ENCODE data around the gene BIRC2. TPM values are rescaled to one million over a fixed set of nuclear protein-coding genes. Genes with fewer than 3 reads are reported as not detected.
A peak's percentile ranks its signal among the peaks of the same experiment; 100 is the strongest.

Gene BIRC2
- total and polyA plus RNA-seq, 4 donors = 14.1 to 46.7 (median 29.5) TPM

DNA sequence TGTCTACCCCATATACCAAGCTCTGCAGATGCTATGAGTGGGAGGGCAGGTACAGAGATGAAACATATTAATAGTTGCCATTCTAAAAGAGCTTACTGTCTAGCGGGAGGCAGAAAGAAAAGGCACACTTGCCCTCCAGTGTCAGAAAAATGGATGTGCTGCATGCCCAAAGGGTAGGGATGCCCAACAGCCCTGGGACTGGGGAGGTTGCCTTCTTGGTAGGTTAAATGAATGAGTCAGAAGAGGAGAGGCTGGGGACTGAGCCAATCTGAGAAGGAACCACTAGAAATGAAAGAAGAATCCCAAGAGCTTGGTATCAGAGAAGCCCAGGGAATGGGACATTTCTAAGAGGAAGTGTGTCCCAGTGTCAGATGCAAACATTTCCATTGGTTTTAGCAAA, 28.5 kb upstream of the BIRC2 start:
- no peak overlapping the region for H3K9ac ChIP-seq (ENCODE audit: low read depth in 1 of 2, low read length in 2 of 2)
- 78% methylated on average over 1 of the region's 1 CpG for WGBS
- no peaks in the 10 kb centered on the region for H3K27me3 ChIP-seq (ENCODE audit: control insufficient read depth in 4 of 4, insufficient read depth in 4 of 4, low read length in 3 of 4)
- peaks cover 0 to 21% (median 5%) of the 10 kb centered on the region in 4 donors for H3K4me1 ChIP-seq (ENCODE audit: control insufficient read depth in 4 of 4, insufficient read depth in 4 of 4, low read length in 3 of 4)
- DNase-seq (ENCODE audit: low spot score) = no peak
- H3K36me3 ChIP-seq (ENCODE audit: control insufficient read depth in 4 of 4, insufficient read depth in 3 of 4, low read depth in 1 of 4, low read length in 3 of 4) = no peaks in the 10 kb centered on the region
- TF ChIP-seq TAF1 (conservative IDR thresholded peaks at IDR 0.05) (no peak), RAD21 (IDR thresholded peaks at IDR 0.05) (peak in 1 of 2 donors; percentile 7)
- H3K27ac ChIP-seq (ENCODE audit: low read depth in 1 of 2, low read length in 2 of 2) = peak overlapping the region in 1 of 2 donors; percentile 89
- H3K9me3 ChIP-seq (ENCODE audit: control insufficient read depth in 4 of 4, low read length in 3 of 4) = no peaks in the 10 kb centered on the region
- H3K4me3 ChIP-seq (ENCODE audit: low read depth in 1 of 3, low read length in 3 of 3) = peak overlapping the region in 2 of 3 donors; percentile 58 to 59

DNA sequence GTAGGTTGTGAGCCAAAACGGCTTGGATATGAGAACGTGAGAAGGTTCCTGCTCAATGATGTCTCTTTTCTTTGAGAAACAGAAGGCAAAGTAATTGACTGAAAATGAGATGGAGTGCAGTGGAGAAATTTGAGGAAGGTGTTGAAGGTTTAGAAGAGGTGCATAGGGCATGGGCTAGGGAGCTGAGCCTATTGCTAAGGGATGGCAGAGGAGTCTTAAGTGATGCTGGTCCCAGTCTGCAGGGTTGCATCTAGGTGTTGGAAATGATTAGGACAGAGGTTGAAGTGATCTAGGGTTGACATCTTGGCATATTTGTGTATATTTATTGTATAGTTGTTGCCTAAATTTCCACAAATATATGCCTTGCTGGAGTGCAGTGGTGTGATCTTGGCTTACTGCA, 27.5 kb upstream of the BIRC2 start:
- WGBS = 88% methylated on average over 2 of the region's 2 CpGs
- peaks cover 0 to 20% (median 1%) of the 10 kb centered on the region in 4 donors for H3K4me1 ChIP-seq (ENCODE audit: control insufficient read depth in 4 of 4, insufficient read depth in 4 of 4, low read length in 3 of 4)
- no peak overlapping the region for H3K27ac ChIP-seq (ENCODE audit: low read depth in 1 of 2, low read length in 2 of 2)
- no peaks in the 10 kb centered on the region for H3K9me3 ChIP-seq (ENCODE audit: control insufficient read depth in 4 of 4, low read length in 3 of 4)
- no peak for TF ChIP-seq RXRA (IDR thresholded peaks at IDR 0.05)
- TF ChIP-seq HNF4A (conservative IDR thresholded peaks at IDR 0.05) = no peak
- TF ChIP-seq, protein P1, sequence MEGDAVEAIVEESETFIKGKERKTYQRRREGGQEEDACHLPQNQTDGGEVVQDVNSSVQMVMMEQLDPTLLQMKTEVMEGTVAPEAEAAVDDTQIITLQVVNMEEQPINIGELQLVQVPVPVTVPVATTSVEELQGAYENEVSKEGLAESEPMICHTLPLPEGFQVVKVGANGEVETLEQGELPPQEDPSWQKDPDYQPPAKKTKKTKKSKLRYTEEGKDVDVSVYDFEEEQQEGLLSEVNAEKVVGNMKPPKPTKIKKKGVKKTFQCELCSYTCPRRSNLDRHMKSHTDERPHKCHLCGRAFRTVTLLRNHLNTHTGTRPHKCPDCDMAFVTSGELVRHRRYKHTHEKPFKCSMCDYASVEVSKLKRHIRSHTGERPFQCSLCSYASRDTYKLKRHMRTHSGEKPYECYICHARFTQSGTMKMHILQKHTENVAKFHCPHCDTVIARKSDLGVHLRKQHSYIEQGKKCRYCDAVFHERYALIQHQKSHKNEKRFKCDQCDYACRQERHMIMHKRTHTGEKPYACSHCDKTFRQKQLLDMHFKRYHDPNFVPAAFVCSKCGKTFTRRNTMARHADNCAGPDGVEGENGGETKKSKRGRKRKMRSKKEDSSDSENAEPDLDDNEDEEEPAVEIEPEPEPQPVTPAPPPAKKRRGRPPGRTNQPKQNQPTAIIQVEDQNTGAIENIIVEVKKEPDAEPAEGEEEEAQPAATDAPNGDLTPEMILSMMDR (IDR thresholded peaks at IDR 0.05; ENCODE audit: low read depth, low read length, missing input control) = no peak
- TF ChIP-seq, protein P2, sequence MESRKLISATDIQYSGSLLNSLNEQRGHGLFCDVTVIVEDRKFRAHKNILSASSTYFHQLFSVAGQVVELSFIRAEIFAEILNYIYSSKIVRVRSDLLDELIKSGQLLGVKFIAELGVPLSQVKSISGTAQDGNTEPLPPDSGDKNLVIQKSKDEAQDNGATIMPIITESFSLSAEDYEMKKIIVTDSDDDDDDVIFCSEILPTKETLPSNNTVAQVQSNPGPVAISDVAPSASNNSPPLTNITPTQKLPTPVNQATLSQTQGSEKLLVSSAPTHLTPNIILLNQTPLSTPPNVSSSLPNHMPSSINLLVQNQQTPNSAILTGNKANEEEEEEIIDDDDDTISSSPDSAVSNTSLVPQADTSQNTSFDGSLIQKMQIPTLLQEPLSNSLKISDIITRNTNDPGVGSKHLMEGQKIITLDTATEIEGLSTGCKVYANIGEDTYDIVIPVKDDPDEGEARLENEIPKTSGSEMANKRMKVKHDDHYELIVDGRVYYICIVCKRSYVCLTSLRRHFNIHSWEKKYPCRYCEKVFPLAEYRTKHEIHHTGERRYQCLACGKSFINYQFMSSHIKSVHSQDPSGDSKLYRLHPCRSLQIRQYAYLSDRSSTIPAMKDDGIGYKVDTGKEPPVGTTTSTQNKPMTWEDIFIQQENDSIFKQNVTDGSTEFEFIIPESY (IDR thresholded peaks at IDR 0.05) = no peak
- TF ChIP-seq JUND (IDR thresholded peaks at IDR 0.05) = no peak
- TF ChIP-seq, protein P3, sequence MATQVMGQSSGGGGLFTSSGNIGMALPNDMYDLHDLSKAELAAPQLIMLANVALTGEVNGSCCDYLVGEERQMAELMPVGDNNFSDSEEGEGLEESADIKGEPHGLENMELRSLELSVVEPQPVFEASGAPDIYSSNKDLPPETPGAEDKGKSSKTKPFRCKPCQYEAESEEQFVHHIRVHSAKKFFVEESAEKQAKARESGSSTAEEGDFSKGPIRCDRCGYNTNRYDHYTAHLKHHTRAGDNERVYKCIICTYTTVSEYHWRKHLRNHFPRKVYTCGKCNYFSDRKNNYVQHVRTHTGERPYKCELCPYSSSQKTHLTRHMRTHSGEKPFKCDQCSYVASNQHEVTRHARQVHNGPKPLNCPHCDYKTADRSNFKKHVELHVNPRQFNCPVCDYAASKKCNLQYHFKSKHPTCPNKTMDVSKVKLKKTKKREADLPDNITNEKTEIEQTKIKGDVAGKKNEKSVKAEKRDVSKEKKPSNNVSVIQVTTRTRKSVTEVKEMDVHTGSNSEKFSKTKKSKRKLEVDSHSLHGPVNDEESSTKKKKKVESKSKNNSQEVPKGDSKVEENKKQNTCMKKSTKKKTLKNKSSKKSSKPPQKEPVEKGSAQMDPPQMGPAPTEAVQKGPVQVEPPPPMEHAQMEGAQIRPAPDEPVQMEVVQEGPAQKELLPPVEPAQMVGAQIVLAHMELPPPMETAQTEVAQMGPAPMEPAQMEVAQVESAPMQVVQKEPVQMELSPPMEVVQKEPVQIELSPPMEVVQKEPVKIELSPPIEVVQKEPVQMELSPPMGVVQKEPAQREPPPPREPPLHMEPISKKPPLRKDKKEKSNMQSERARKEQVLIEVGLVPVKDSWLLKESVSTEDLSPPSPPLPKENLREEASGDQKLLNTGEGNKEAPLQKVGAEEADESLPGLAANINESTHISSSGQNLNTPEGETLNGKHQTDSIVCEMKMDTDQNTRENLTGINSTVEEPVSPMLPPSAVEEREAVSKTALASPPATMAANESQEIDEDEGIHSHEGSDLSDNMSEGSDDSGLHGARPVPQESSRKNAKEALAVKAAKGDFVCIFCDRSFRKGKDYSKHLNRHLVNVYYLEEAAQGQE (IDR thresholded peaks at IDR 0.05) = no peak
- TF ChIP-seq, protein P4, sequence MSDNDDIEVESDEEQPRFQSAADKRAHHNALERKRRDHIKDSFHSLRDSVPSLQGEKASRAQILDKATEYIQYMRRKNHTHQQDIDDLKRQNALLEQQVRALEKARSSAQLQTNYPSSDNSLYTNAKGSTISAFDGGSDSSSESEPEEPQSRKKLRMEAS (IDR thresholded peaks at IDR 0.05) = no peak
- no peak for TF ChIP-seq NR2F2 (IDR thresholded peaks at IDR 0.05)
- no peak for TF ChIP-seq YY1 (IDR thresholded peaks at IDR 0.05)
- no peak for TF ChIP-seq GABPA (IDR thresholded peaks at IDR 0.05 in 1 of 2, conservative IDR thresholded peaks at IDR 0.05 in 1 of 2)
- no peak for TF ChIP-seq SP1 (IDR thresholded peaks at IDR 0.05)
- TF ChIP-seq EGR1 (IDR thresholded peaks at IDR 0.05; ENCODE audit: low read depth in 2 of 2) = no peak
- TF ChIP-seq TAF1 (conservative IDR thresholded peaks at IDR 0.05) = no peak
- TF ChIP-seq RAD21 (IDR thresholded peaks at IDR 0.05) = no peak
- no peak for TF ChIP-seq FOXA1 (IDR thresholded peaks at IDR 0.05)
- TF ChIP-seq, protein P5, sequence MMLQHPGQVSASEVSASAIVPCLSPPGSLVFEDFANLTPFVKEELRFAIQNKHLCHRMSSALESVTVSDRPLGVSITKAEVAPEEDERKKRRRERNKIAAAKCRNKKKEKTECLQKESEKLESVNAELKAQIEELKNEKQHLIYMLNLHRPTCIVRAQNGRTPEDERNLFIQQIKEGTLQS (IDR thresholded peaks at IDR 0.05) = no peak
- no peak for TF ChIP-seq FOXA2 (IDR thresholded peaks at IDR 0.05)
- TF ChIP-seq HNF4G (IDR thresholded peaks at IDR 0.05) = no peak
- H3K4me3 ChIP-seq (ENCODE audit: low read depth in 1 of 3, low read length in 3 of 3) = no peak overlapping the region
- DNase-seq (ENCODE audit: low spot score) = no peak
- H3K9ac ChIP-seq (ENCODE audit: low read depth in 1 of 2, low read length in 2 of 2) = no peak overlapping the region
- no peaks in the 10 kb centered on the region for H3K27me3 ChIP-seq (ENCODE audit: control insufficient read depth in 4 of 4, insufficient read depth in 4 of 4, low read length in 3 of 4)
- H3K36me3 ChIP-seq (ENCODE audit: control insufficient read depth in 4 of 4, insufficient read depth in 3 of 4, low read depth in 1 of 4, low read length in 3 of 4) = no peaks in the 10 kb centered on the region

All from liver (tissue), 9 donors.